ENCODE data around the gene CADM4. TPM values are rescaled to one million over a fixed set of nuclear protein-coding genes. Genes with fewer than 3 reads are reported as not detected.
A peak's percentile ranks its signal among the peaks of the same experiment; 100 is the strongest.

CADM4 gene
- total and polyA plus RNA-seq, 2 donors (not counting 1 experiment from before 2014, with no cell fraction given), result 1.5 TPM

GRCh38 chr19:43642531-43642930 is 2.9 kb upstream of the CADM4 start:
- H3K27ac ChIP-seq (ENCODE audit: insufficient read depth, low read length), result no peak overlapping the region
- H3K9ac ChIP-seq (ENCODE audit: insufficient read depth, low read length), result no peak overlapping the region
- TF ChIP-seq CTCF (conservative IDR thresholded peaks at IDR 0.05 in 1 of 2, IDR thresholded peaks at IDR 0.05 in 1 of 2; ENCODE audit: low read depth in 1 of 2, low read length in 2 of 2) (no peak), EZH2 (IDR thresholded peaks at IDR 0.05; ENCODE audit: low read length, missing control alignments) (no peak)
- no peak overlapping the region for H3K4me3 ChIP-seq (replicated peaks in 1 of 4; ENCODE audit: control extremely low read depth in 1 of 4, insufficient read depth in 1 of 4, low read depth in 3 of 4, low read length in 4 of 4)
- H3K36me3 ChIP-seq (ENCODE audit: control insufficient read depth, insufficient read depth, low read length), result peaks cover 2% of the 10 kb centered on the region
- H4K20me1 ChIP-seq (ENCODE audit: control insufficient read depth, extremely low read depth, insufficient read depth, low read length), result no peaks in the 10 kb centered on the region
- H3K4me1 ChIP-seq (ENCODE audit: control insufficient read depth, extremely low read depth, insufficient read depth, low read length), result peaks cover 3% of the 10 kb centered on the region
- peaks cover 22% of the 10 kb centered on the region for H3K27me3 ChIP-seq (ENCODE audit: control insufficient read depth, insufficient read depth, low read length)
- no peak overlapping the region for H3K4me2 ChIP-seq (ENCODE audit: extremely low read depth, insufficient read depth, low read length)
- no peaks in the 10 kb centered on the region for H3K9me3 ChIP-seq (ENCODE audit: control insufficient read depth, insufficient read depth, low read depth, low read length)
- no peak for DNase-seq (ENCODE audit: low read depth in 2 of 2)
- H2AFZ ChIP-seq (ENCODE audit: low read length), result no peak overlapping the region
- no peaks in the 10 kb centered on the region for H3K79me2 ChIP-seq (ENCODE audit: control insufficient read depth, insufficient read depth, low read length)

GRCh38 chr19:43641333-43641732 is 1.7 kb upstream of the CADM4 start:
- Histone ChIP-seq H2AFZ (ENCODE audit: low read length) (no peak overlapping the region), H3K9ac (ENCODE audit: insufficient read depth, low read length) (no peak overlapping the region), H3K4me1 (ENCODE audit: control insufficient read depth, extremely low read depth, insufficient read depth, low read length) (peaks cover 3% of the 10 kb centered on the region), H3K79me2 (ENCODE audit: control insufficient read depth, insufficient read depth, low read length) (no peaks in the 10 kb centered on the region), H3K27ac (ENCODE audit: insufficient read depth, low read length) (no peak overlapping the region), H3K36me3 (ENCODE audit: control insufficient read depth, insufficient read depth, low read length) (no peaks in the 10 kb centered on the region), H3K9me3 (ENCODE audit: control insufficient read depth, insufficient read depth, low read depth, low read length) (no peaks in the 10 kb centered on the region), H3K4me3 (replicated peaks in 1 of 4; ENCODE audit: control extremely low read depth in 1 of 4, insufficient read depth in 1 of 4, low read depth in 3 of 4, low read length in 4 of 4) (no peak overlapping the region), H3K27me3 (ENCODE audit: control insufficient read depth, insufficient read depth, low read length) (peaks cover 26% of the 10 kb centered on the region), H3K4me2 (ENCODE audit: extremely low read depth, insufficient read depth, low read length) (no peak overlapping the region), H4K20me1 (ENCODE audit: control insufficient read depth, extremely low read depth, insufficient read depth, low read length) (no peaks in the 10 kb centered on the region)
- no peak for DNase-seq (ENCODE audit: low read depth in 2 of 2)
- TF ChIP-seq EZH2 (IDR thresholded peaks at IDR 0.05; ENCODE audit: low read length, missing control alignments) (no peak), CTCF (conservative IDR thresholded peaks at IDR 0.05 in 1 of 2, IDR thresholded peaks at IDR 0.05 in 1 of 2; ENCODE audit: low read depth in 1 of 2, low read length in 2 of 2) (no peak)

GRCh38 chr19:43640424-43640757 is 741 bp upstream of the CADM4 start:
- peak overlapping the region; percentile 78 for H3K4me2 ChIP-seq (ENCODE audit: extremely low read depth, insufficient read depth, low read length)
- H3K27me3 ChIP-seq (ENCODE audit: control insufficient read depth, insufficient read depth, low read length), result peaks cover 27% of the 10 kb centered on the region
- no peak overlapping the region for H2AFZ ChIP-seq (ENCODE audit: low read length)
- no peaks in the 10 kb centered on the region for H3K36me3 ChIP-seq (ENCODE audit: control insufficient read depth, insufficient read depth, low read length)
- TF ChIP-seq EZH2 (IDR thresholded peaks at IDR 0.05; ENCODE audit: low read length, missing control alignments) (no peak), CTCF (conservative IDR thresholded peaks at IDR 0.05 in 1 of 2, IDR thresholded peaks at IDR 0.05 in 1 of 2; ENCODE audit: low read depth in 1 of 2, low read length in 2 of 2) (no peak)
- peak overlapping the region in 2 of 4 experiments; percentile 40 to 53 for H3K4me3 ChIP-seq (replicated peaks in 1 of 4; ENCODE audit: control extremely low read depth in 1 of 4, insufficient read depth in 1 of 4, low read depth in 3 of 4, low read length in 4 of 4)
- no peaks in the 10 kb centered on the region for H3K9me3 ChIP-seq (ENCODE audit: control insufficient read depth, insufficient read depth, low read depth, low read length)
- no peak overlapping the region for H3K27ac ChIP-seq (ENCODE audit: insufficient read depth, low read length)
- peaks cover 4% of the 10 kb centered on the region for H3K4me1 ChIP-seq (ENCODE audit: control insufficient read depth, extremely low read depth, insufficient read depth, low read length)
- H3K9ac ChIP-seq (ENCODE audit: insufficient read depth, low read length), result no peak overlapping the region
- no peaks in the 10 kb centered on the region for H3K79me2 ChIP-seq (ENCODE audit: control insufficient read depth, insufficient read depth, low read length)
- H4K20me1 ChIP-seq (ENCODE audit: control insufficient read depth, extremely low read depth, insufficient read depth, low read length), result no peaks in the 10 kb centered on the region
- DNase-seq (ENCODE audit: low read depth in 2 of 2), result no peak

Measured in fibroblast of lung (primary cell).